LNCaP clone FGC (cell line): Measurements from ENCODE around the gene VILL.
"Not testable (repeated sequence)": the region's sequence is repeated elsewhere in the genome, so short reads cannot be mapped to it uniquely, and the experiment has no call there.

Source experiments
- DNase-seq: peaks from one replicate; pipeline ENCODE4 v3.0.0-alpha.2; 2011; ENCODE audit warnings: low read depth
- H3K4me3 ChIP-seq: 2 replicates; pipeline ENCODE4 v1.5.1; 2011; ENCODE audit warnings: mild to moderate bottlenecking, low read depth, low read length, control low read depth
- CTCF ChIP-seq: IDR thresholded peaks from 2 replicates; pipeline ENCODE4 v1.5.1; 2012; ENCODE audit warnings: mild to moderate bottlenecking; ENCODE audit not compliant: control insufficient read depth, insufficient read depth; ENCODE audit errors: extremely low read depth

VILL gene

GRCh38 chr3:38046027-38046426, 55.4 kb downstream of the VILL start:
- no peak for TF ChIP-seq CTCF
- DNase-seq = no peak
- H3K4me3 ChIP-seq = no peak overlapping the region

GRCh38 chr3:38046821-38047220, 56.2 kb downstream of the VILL start:
- no peak overlapping the region for H3K4me3 ChIP-seq
- no peak for DNase-seq
- no peak for TF ChIP-seq CTCF

- no peak for DNase-seq
- no peak for TF ChIP-seq CTCF
- H3K4me3 ChIP-seq = no peak overlapping the region
Measured at GRCh38 chr3:38047896-38048295, 57.3 kb downstream of the VILL start.

- no peak for TF ChIP-seq CTCF
- no peak overlapping the region for H3K4me3 ChIP-seq
- DNase-seq = no peak
Measured at GRCh38 chr3:38049358-38050126, 59.0 kb downstream of the VILL start.

- no peak for TF ChIP-seq CTCF
- no peak overlapping the region for H3K4me3 ChIP-seq
- DNase-seq = no peak
Measured at GRCh38 chr3:38051131-38051530, 60.5 kb downstream of the VILL start.

- H3K4me3 ChIP-seq, DNase-seq: not testable (repeated sequence)
Measured at GRCh38 chr3:38053286-38053685, 62.7 kb downstream of the VILL start.

- not testable (repeated sequence) for H3K4me3 ChIP-seq, DNase-seq
Measured at GRCh38 chr3:38053813-38054498, 63.4 kb downstream of the VILL start.

GRCh38 chr3:38054499-38055001, 64.0 kb downstream of the VILL start:
- H3K4me3 ChIP-seq = no peak overlapping the region
- TF ChIP-seq CTCF = no peak
- DNase-seq = no peak
